Mesenchymal stem cell (in vitro differentiated cells and primary cell): ENCODE data around the gene ATP10A.

ENCODE experiments used
- DNase-seq: peaks from one replicate; pipeline ENCODE4 v3.0.0-alpha.2; 2013
- H2AFZ ChIP-seq: one replicate; pipeline ENCODE4 v1.6.1; 2013; ENCODE audit warnings: low read depth, mild to moderate bottlenecking, control low read depth, inconsistent platforms, low read length, moderate library complexity
- H2AK5ac ChIP-seq: 2 replicates; pipeline ENCODE4 v1.6.1; 2013; ENCODE audit warnings: low read length, moderate library complexity, mild to moderate bottlenecking, inconsistent platforms; ENCODE audit not compliant: severe bottlenecking
- H2BK120ac ChIP-seq: one replicate; pipeline ENCODE4 v1.6.1; 2013; ENCODE audit warnings: low read depth, mild to moderate bottlenecking, inconsistent platforms, low read length, moderate library complexity
- H2BK12ac ChIP-seq, 2 experiments: one replicate each; pipeline ENCODE4 v1.6.1; 2013; ENCODE audit warnings: inconsistent platforms in 2 of 2, low read length in 2 of 2, mild to moderate bottlenecking in 2 of 2, moderate library complexity in 2 of 2, control low read depth in 1 of 2
- H2BK15ac ChIP-seq: one replicate; pipeline ENCODE4 v1.6.1; 2013; ENCODE audit warnings: mild to moderate bottlenecking, low read depth, inconsistent platforms; ENCODE audit not compliant: poor library complexity, severe bottlenecking
- H2BK5ac ChIP-seq: 2 replicates; pipeline ENCODE4 v1.6.1; 2013; ENCODE audit warnings: low read depth, mild to moderate bottlenecking, low read length, control low read depth, inconsistent platforms; ENCODE audit not compliant: poor library complexity, severe bottlenecking
- H3K14ac ChIP-seq, 2 experiments: one replicate each; pipeline ENCODE4 v1.6.1; 2013; ENCODE audit warnings: inconsistent platforms in 2 of 2, low read length in 2 of 2, control low read depth in 1 of 2, mild to moderate bottlenecking in 1 of 2, moderate library complexity in 1 of 2
- H3K18ac ChIP-seq, 2 experiments: one replicate each; pipeline ENCODE4 v1.6.1; 2013; ENCODE audit warnings: inconsistent platforms in 2 of 2, low read length in 2 of 2, control low read depth in 1 of 2, low read depth in 1 of 2, mild to moderate bottlenecking in 1 of 2
- H3K23ac ChIP-seq, 2 experiments: one replicate each; pipeline ENCODE4 v1.6.1; 2013; ENCODE audit warnings: inconsistent platforms in 2 of 2, low read length in 2 of 2, mild to moderate bottlenecking in 2 of 2, moderate library complexity in 2 of 2, control low read depth in 1 of 2
- H3K27ac ChIP-seq: 2 replicates; pipeline ENCODE4 v1.5.1; 2013; ENCODE audit warnings: mild to moderate bottlenecking, moderate library complexity, low read length, control low read depth, inconsistent platforms; ENCODE audit not compliant: poor library complexity, severe bottlenecking
- H3K27me3 ChIP-seq, 2 experiments: 2 replicates each; pipeline versions ENCODE4 v1.6.1 to v1.7.0; 2013; ENCODE audit warnings: low read length in 2 of 2, mild to moderate bottlenecking in 2 of 2, moderate library complexity in 2 of 2, control low read depth in 1 of 2, inconsistent platforms in 1 of 2; ENCODE audit not compliant: control insufficient read depth in 1 of 2, insufficient read depth in 1 of 2
- H3K36me3 ChIP-seq, 2 experiments: 2 replicates each; pipeline versions ENCODE4 v1.6.1 to v1.7.0; 2013; ENCODE audit warnings: low read length in 2 of 2, control low read depth in 1 of 2, inconsistent platforms in 1 of 2, low read depth in 1 of 2, mild to moderate bottlenecking in 1 of 2; ENCODE audit not compliant: insufficient read depth in 2 of 2, control insufficient read depth in 1 of 2
- H3K4ac ChIP-seq, 2 experiments: one replicate each; pipeline ENCODE4 v1.6.1; 2013; ENCODE audit warnings: inconsistent platforms in 2 of 2, low read length in 2 of 2, mild to moderate bottlenecking in 2 of 2, moderate library complexity in 2 of 2, control low read depth in 1 of 2, low read depth in 1 of 2
- H3K4me1 ChIP-seq: 2 replicates; pipeline ENCODE4 v1.6.1; 2013; ENCODE audit warnings: low read depth, low read length, control low read depth; ENCODE audit not compliant: control insufficient read depth, insufficient read depth
- H3K4me2 ChIP-seq: 2 replicates; pipeline ENCODE4 v1.6.1; 2013; ENCODE audit warnings: low read length, mild to moderate bottlenecking, inconsistent platforms; ENCODE audit not compliant: poor library complexity, severe bottlenecking
- H3K4me3 ChIP-seq, 2 experiments: 2 replicates each; pipeline versions ENCODE4 v1.5.1 to v1.7.0; 2013; ENCODE audit warnings: low read length in 2 of 2, mild to moderate bottlenecking in 2 of 2, control low read depth in 1 of 2, low read depth in 1 of 2; ENCODE audit not compliant: insufficient read depth in 1 of 2
- H3K79me1 ChIP-seq: replicated peaks from 2 replicates; pipeline ENCODE4 v1.6.1; 2013; ENCODE audit warnings: mild to moderate bottlenecking, control low read depth, low read length, inconsistent platforms; ENCODE audit not compliant: poor library complexity, severe bottlenecking
- H3K9ac ChIP-seq: 2 replicates; pipeline ENCODE4 v1.7.0; 2013; ENCODE audit warnings: mild to moderate bottlenecking, low read length, moderate library complexity
- H3K9me3 ChIP-seq: 2 replicates; pipeline ENCODE4 v1.7.0; 2013; ENCODE audit warnings: mild to moderate bottlenecking, low read length; ENCODE audit not compliant: control insufficient read depth
- H4K8ac ChIP-seq: one replicate; pipeline ENCODE4 v1.6.1; 2013; ENCODE audit warnings: inconsistent platforms, mild to moderate bottlenecking, low read length, moderate library complexity
- H4K91ac ChIP-seq: one replicate; pipeline ENCODE4 v1.6.1; 2013; ENCODE audit warnings: mild to moderate bottlenecking, low read length, inconsistent platforms
- WGBS: methylation state at CpG from one replicate; pipeline ENCODE4 v1.1.7; 2013; ENCODE audit warnings: mixed read lengths; 5-methylcytosine and 5-hydroxymethylcytosine counted together

The ATP10A gene

DNA sequence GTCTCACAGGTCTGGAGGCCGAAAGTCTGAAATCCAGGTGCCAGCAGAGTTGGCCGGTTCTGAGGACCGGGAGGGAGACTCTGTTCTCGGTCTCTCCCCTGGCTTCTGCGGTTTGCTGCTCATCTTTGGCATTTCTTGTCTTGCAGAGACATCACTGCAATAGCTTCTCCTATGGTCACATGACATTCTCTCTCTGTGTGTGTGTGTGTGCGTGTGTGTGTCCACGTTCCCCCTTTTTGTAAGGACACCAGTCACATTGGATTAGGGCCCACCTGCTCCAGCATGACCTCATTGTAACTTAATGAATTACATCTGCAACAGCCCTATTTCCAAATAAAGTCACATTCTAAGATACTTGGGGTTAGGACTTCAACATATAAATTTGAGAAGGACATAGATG lies 12.4 kb upstream of the ATP10A start:
- WGBS, result 91% methylated on average over 7 of the region's 7 CpGs
- DNase-seq, result no peak
- H3K9ac ChIP-seq, result no peak overlapping the region
- H3K27ac ChIP-seq, result no peak overlapping the region
- no peaks in the 10 kb centered on the region for H3K36me3 ChIP-seq
- no peak overlapping the region for H3K18ac ChIP-seq
- H3K23ac ChIP-seq, result no peak overlapping the region
- no peaks in the 10 kb centered on the region for H3K79me1 ChIP-seq
- H2BK5ac ChIP-seq, result no peak overlapping the region
- H2AK5ac ChIP-seq, result peak overlapping the region; percentile 4
- no peaks in the 10 kb centered on the region for H3K9me3 ChIP-seq
- no peak overlapping the region for H2AFZ ChIP-seq
- H2BK120ac ChIP-seq, result no peak overlapping the region
- no peak overlapping the region for H3K14ac ChIP-seq
- H2BK15ac ChIP-seq, result no peak overlapping the region
- no peak overlapping the region for H3K4ac ChIP-seq
- H3K4me2 ChIP-seq, result no peak overlapping the region
- H2BK12ac ChIP-seq, result no peak overlapping the region
- H3K4me3 ChIP-seq, result no peak overlapping the region
- peaks cover 2% of the 10 kb centered on the region for H3K4me1 ChIP-seq
- no peak overlapping the region for H4K8ac ChIP-seq
- H4K91ac ChIP-seq, result no peak overlapping the region
- H3K27me3 ChIP-seq, result no peaks in the 10 kb centered on the region

DNA sequence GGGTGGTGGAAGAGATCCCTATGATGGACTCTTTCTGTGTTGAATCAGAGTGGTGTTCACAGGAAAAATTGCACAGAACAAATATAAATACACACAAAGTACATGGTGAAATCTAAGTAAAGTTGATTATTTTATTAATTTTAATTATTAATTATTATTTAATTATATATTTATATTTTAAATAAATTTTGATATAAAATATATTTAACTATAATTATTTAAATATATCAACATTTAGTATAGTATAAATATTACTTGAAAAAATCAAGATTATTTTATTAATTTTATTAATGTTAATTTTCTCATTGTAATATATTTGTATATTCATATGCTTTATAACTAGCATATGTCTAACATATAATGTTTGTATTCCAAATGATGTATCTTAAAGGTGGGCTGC lies 11.3 kb upstream of the ATP10A start:
- H3K36me3 ChIP-seq, result no peaks in the 10 kb centered on the region
- no peak overlapping the region for H2AFZ ChIP-seq
- peaks cover 2% of the 10 kb centered on the region for H3K4me1 ChIP-seq
- no peak overlapping the region for H3K9ac ChIP-seq
- no peaks in the 10 kb centered on the region for H3K9me3 ChIP-seq
- H2BK12ac ChIP-seq, result no peak overlapping the region
- H3K4ac ChIP-seq, result no peak overlapping the region
- no peak overlapping the region for H3K18ac ChIP-seq
- no peak overlapping the region for H4K8ac ChIP-seq
- H2BK5ac ChIP-seq, result no peak overlapping the region
- no peak for DNase-seq
- no peak overlapping the region for H2AK5ac ChIP-seq
- H3K4me2 ChIP-seq, result no peak overlapping the region
- no peak overlapping the region for H3K14ac ChIP-seq
- H3K23ac ChIP-seq, result no peak overlapping the region
- no peak overlapping the region for H2BK15ac ChIP-seq
- no peak overlapping the region for H3K4me3 ChIP-seq
- no peaks in the 10 kb centered on the region for H3K79me1 ChIP-seq
- H4K91ac ChIP-seq, result no peak overlapping the region
- no peak overlapping the region for H3K27ac ChIP-seq
- no peak overlapping the region for H2BK120ac ChIP-seq
- H3K27me3 ChIP-seq, result peaks cover 0 to 2% of the 10 kb centered on the region in 2 experiments

DNA sequence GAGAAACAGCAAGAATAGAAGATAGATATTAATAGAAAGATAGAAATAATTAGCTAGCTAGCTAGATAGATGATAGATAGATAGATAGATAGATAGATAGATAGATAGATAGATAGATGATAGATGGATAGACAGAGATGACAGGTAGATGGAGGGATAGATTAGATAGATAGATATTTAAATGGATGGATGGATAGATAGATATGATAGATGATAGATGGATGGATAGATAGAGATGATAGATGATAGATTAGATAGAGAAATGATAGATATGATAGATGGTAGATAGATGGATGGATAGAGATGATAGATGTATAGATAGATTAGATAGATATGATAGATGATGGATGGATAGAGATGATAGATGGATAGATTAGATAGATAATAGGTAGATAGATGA lies 8.3 kb upstream of the ATP10A start:
- Histone ChIP-seq H2BK12ac (no peak overlapping the region), H4K8ac (no peak overlapping the region), H2BK5ac (no peak overlapping the region), H3K9me3 (no peaks in the 10 kb centered on the region), H2AK5ac (no peak overlapping the region), H3K18ac (no peak overlapping the region), H4K91ac (no peak overlapping the region), H3K14ac (no peak overlapping the region), H3K27me3 (peaks cover 0 to 2% of the 10 kb centered on the region in 2 experiments), H2BK120ac (no peak overlapping the region), H3K4me1 (no peaks in the 10 kb centered on the region), H3K36me3 (no peaks in the 10 kb centered on the region), H3K9ac (no peak overlapping the region), H3K23ac (no peak overlapping the region), H2AFZ (no peak overlapping the region), H3K4ac (no peak overlapping the region), H2BK15ac (no peak overlapping the region), H3K4me2 (no peak overlapping the region), H3K79me1 (no peaks in the 10 kb centered on the region), H3K27ac (no peak overlapping the region), H3K4me3 (no peak overlapping the region)
- no peak for DNase-seq

DNA sequence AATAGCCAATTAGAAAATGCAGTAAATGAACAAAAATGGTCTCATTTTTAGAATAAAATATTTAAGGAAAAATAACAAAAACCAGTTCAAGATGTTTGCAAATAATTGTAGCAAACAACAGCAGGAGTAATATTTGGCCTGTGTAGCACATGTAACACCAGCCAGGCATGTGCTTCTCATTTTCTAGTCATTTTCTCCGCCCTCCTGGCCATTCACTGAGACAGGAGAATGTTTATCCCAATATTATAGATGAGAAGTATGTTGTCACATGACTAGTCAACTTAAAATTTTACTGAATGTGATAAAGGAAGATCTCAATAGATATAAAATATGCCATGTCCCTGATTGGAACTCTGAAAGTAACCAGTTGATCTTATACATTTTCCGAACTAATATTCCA lies 7.8 kb upstream of the ATP10A start:
- no peak overlapping the region for H3K14ac ChIP-seq
- no peaks in the 10 kb centered on the region for H3K79me1 ChIP-seq
- H4K91ac ChIP-seq, result no peak overlapping the region
- H4K8ac ChIP-seq, result no peak overlapping the region
- no peak overlapping the region for H2BK15ac ChIP-seq
- H3K23ac ChIP-seq, result no peak overlapping the region
- H2AFZ ChIP-seq, result no peak overlapping the region
- H2BK120ac ChIP-seq, result no peak overlapping the region
- no peak for DNase-seq
- H3K27ac ChIP-seq, result no peak overlapping the region
- peaks cover 0 to 2% of the 10 kb centered on the region in 2 experiments for H3K27me3 ChIP-seq
- H3K36me3 ChIP-seq, result no peaks in the 10 kb centered on the region
- no peak overlapping the region for H2AK5ac ChIP-seq
- no peaks in the 10 kb centered on the region for H3K4me1 ChIP-seq
- H2BK12ac ChIP-seq, result no peak overlapping the region
- no peak overlapping the region for H3K4me2 ChIP-seq
- H2BK5ac ChIP-seq, result no peak overlapping the region
- H3K9ac ChIP-seq, result no peak overlapping the region
- no CpG with 5 or more reads among the region's 2 CpGs for WGBS
- no peaks in the 10 kb centered on the region for H3K9me3 ChIP-seq
- H3K18ac ChIP-seq, result no peak overlapping the region
- no peak overlapping the region for H3K4ac ChIP-seq
- H3K4me3 ChIP-seq, result no peak overlapping the region
